ENCODE measurements around the gene AHSA1. TPM values are rescaled to one million over a fixed set of nuclear protein-coding genes. Genes with fewer than 3 reads are reported as not detected.

AHSA1 gene
- total RNA-seq, 4 donors from 2014 or later, result 91.8 to 1,536 (median 141) TPM

DNA sequence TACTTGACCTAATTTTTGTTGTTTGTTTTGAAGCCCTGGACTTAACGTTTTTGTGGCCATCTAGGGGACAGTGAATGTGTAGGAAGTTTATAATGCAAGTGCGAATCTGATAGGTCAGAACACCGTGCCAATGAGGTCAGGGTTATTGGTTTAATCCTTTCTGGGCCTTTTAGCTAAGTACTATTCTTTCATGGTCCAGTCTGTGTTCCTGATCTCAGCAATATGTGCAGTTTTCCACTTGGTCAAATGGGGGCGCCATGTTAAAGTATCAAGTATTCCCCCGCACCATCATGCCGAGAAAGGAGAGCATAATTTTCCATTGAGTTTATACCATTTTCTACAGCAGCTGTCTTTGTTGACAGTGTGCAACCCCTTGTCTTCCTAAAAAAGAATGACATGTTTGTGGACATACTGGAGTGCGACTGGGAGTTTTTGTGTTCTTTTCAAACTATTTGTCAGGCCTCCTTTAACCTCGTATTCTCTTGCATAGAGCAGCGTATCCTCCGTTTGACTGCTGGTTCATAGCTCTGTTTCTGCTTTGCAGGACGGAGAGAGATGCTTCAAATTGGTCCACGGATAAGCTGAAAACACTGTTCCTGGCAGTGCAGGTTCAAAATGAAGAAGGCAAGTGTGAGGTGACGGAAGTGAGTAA, 1.3 kb downstream of the AHSA1 start:
- peak in 1 of 2 donors; percentile 54 for DNase-seq
- no peaks in the 10 kb centered on the region for H3K4me1 ChIP-seq
- H3K36me3 ChIP-seq, result no peaks in the 10 kb centered on the region
- no peaks in the 10 kb centered on the region for H3K27me3 ChIP-seq
- intact Hi-C loops (cut with DNase I; ENCODE audit: low total_unique reads), result no loop called here
- no peaks in the 10 kb centered on the region for H3K9me3 ChIP-seq
- H3K4me3 ChIP-seq, result peak overlapping the region; percentile 87 to 95
- H3K27ac ChIP-seq, result peak overlapping the region in 1 of 2 donors; percentile 98
- TF ChIP-seq CTCF (IDR thresholded peaks at IDR 0.05), result peak; percentile 32 to 58 (median 46)
- no peak for TF ChIP-seq POLR2A (IDR thresholded peaks at IDR 0.05)

GRCh38 chr14:77467801-77468200, 9.9 kb downstream of the AHSA1 start:
- Histone ChIP-seq H3K4me3 (no peak overlapping the region), H3K4me1 (no peaks in the 10 kb centered on the region), H3K36me3 (no peaks in the 10 kb centered on the region), H3K9me3 (no peaks in the 10 kb centered on the region), H3K27ac (no peak overlapping the region), H3K27me3 (no peaks in the 10 kb centered on the region)
- no peak for TF ChIP-seq CTCF (IDR thresholded peaks at IDR 0.05)
- no peak for TF ChIP-seq POLR2A (IDR thresholded peaks at IDR 0.05)
- DNase-seq, result no peak
- intact Hi-C loops (cut with DNase I; ENCODE audit: low total_unique reads), result no loop called here

DNA sequence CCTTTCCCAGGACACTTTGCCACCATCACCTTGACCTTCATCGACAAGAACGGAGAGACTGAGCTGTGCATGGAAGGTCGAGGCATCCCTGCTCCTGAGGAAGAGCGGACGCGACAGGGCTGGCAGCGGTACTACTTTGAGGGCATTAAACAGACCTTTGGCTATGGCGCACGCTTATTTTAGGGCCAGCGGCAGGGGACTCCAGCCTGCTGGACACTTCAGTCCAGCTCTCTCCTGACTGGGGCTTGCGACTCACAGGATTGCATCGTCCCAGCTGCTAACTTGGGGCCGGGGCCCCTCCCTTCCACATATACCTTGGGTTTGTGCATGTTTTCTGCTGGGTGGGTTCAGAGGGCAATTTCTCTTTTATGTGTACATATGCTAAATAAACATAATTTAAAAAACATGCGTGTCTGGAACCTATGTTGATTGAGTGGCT, 11.2 kb downstream of the AHSA1 start:
- DNase-seq, result no peak
- peaks cover 0 to under 1% of the 10 kb centered on the region in 2 donors for H3K4me1 ChIP-seq

DNA sequence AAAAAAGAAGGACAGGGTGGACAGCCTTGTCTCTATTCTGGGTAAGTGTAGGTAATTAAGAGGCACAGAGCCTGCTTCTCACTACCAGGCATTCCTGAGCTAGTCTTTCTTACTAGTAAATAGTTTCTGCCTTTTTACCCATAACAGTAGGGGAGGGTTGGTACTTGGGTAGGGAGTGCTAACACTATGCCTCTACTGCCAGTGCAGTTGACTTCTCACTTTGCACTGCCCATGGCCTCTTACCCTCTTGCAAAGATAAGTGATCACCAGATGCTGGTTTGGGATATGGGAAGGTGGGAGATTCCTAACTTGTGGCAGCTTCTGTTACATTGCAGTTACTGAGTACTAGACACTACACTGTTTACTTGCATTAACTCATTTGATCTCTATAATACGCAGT, 11.6 kb downstream of the AHSA1 start:
- Histone ChIP-seq H3K4me3 (no peak overlapping the region), H3K36me3 (no peaks in the 10 kb centered on the region), H3K27me3 (no peaks in the 10 kb centered on the region), H3K4me1 (peaks cover 0 to 5% of the 10 kb centered on the region in 2 donors), H3K9me3 (no peaks in the 10 kb centered on the region), H3K27ac (no peak overlapping the region)
- no peak for DNase-seq
- TF ChIP-seq POLR2A (IDR thresholded peaks at IDR 0.05) (no peak), CTCF (IDR thresholded peaks at IDR 0.05) (no peak)
- intact Hi-C loops (cut with DNase I; ENCODE audit: low total_unique reads), result no loop called here

More for the DNA sequence above, 11.2 kb downstream of the AHSA1 start:
- Histone ChIP-seq H3K27ac (no peak overlapping the region), H3K9me3 (no peaks in the 10 kb centered on the region), H3K27me3 (no peaks in the 10 kb centered on the region), H3K36me3 (no peaks in the 10 kb centered on the region), H3K4me3 (no peak overlapping the region)
- intact Hi-C loops (cut with DNase I; ENCODE audit: low total_unique reads), result no loop called here
- no peak for TF ChIP-seq POLR2A (IDR thresholded peaks at IDR 0.05)
- TF ChIP-seq CTCF (IDR thresholded peaks at IDR 0.05), result no peak

DNA sequence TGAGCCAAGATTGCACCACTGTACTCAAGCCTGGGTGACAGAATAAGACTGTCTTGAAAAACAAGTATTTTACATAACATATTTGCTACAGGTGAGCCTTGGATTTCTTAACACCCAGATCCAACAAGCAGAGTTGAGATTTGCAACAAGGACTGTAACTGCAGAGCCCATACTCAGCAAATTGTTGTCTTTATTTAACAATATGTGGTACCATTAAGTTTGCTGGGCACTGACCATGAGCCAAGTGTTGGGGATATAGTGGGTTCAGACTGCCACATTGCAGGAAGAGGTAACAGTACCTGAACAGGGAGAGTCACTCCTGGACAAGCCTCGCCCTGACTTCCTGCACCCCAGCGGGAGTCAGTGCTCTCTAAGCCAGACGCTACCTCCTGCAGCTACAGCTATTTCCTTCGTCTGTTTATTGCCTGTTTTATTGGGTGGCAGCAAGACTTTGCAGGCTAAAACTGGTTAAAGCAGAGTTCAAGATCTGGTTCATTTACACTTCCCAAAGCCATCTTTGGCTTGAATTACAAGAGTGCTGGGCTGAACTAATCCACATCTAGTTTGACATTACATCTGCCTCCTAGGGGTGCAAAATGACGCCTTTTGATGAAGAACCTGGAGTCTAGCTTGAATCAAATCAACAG, 12.5 kb downstream of the AHSA1 start:
- no peak for TF ChIP-seq POLR2A (IDR thresholded peaks at IDR 0.05)
- TF ChIP-seq CTCF (IDR thresholded peaks at IDR 0.05), result no peak
- Histone ChIP-seq H3K4me3 (no peak overlapping the region), H3K27me3 (no peaks in the 10 kb centered on the region), H3K4me1 (peaks cover 0 to 7% of the 10 kb centered on the region in 2 donors), H3K9me3 (no peaks in the 10 kb centered on the region), H3K27ac (no peak overlapping the region), H3K36me3 (no peaks in the 10 kb centered on the region)
- intact Hi-C loops (cut with DNase I; ENCODE audit: low total_unique reads), result no loop called here
- DNase-seq, result no peak
